ENCODE measurements around the gene COL26A1. TPM values are rescaled to one million over a fixed set of nuclear protein-coding genes. Genes with fewer than 3 reads are reported as not detected.
A peak's percentile ranks its signal among the peaks of the same experiment; 100 is the strongest.

The COL26A1 gene
- total RNA-seq, 1 donor from 2014 or later: 2.2 TPM

DNA sequence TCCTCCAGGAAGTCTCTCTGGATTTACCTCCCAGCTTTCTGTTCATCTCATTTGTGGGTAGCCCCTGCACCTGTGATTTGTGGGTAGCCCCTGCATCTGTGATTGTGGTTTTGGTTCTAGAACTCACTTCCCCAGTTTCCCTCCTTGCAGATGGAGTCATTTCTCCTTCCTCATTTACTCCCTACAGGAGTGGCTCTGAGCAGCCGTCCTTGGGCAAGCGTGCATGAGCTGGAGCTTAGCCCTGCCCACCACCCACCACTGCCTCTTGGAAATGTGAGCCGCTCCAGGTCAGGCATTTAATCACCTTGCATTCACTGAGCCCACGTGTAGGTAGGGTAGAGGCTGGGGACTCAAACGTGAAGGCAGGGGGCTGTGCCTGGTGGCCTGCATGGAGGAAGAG lies 8.2 kb downstream of the COL26A1 start:
- DNase-seq (ENCODE audit: low read depth): no peak

DNA sequence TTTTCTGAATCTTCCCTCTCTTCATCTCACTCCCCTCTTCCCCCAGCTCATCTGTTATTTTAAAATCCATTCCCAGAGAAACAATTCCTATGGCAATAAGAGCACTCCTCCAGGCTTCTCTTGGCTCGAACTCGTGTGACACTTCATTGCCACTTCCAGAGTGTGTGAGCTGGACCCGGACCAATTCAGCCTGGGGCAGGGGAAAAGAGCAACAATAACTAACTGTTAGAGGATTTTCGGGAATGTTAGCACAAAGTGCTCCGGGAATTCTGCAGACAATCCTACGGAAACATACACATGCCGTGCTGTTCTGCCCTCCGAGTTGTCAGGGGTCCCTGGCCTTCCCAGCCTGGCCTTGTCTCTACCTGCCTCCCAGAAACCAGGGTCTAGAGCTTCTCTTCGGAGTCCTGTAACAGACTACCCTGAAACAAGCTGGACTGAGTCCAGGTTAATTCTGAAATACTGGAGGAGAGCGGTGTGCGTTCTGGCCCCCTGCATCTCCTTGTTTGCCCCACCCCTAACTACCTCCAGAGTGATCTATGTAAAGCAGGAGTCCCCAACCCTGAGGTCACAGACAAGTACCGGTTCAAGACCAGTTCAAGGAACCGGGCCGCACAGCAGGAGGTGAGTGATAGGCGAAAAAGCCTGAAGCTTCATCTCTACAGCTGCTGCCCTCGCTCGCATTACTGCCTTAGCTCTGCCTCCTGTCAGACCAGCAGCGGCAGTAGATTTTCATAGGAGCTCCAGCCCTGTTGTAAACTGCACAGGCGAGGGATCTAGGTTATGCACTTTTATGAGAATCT lies 11.3 kb downstream of the COL26A1 start:
- peak; percentile 69 for DNase-seq (ENCODE audit: low read depth)

DNA sequence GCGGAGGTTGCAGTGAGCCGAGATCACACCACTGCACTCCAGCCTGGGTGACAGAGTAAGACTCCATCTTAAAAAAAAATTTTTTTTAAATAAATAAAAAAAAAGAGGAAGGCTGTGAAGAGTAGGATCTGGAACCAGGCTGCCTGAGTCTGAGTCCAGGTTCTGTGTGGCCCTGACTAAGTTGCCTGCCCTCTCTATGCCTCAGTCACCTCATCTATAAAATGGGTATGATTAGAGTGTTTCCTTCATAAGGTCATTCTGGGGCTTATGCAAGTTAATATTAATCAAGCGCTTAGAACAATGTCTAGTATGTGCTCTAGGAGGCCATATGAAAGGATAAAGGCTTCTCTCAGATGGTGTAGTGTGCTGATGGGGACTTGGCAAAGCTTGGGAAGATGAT lies 12.3 kb downstream of the COL26A1 start:
- no peak for DNase-seq (ENCODE audit: low read depth)

DNA sequence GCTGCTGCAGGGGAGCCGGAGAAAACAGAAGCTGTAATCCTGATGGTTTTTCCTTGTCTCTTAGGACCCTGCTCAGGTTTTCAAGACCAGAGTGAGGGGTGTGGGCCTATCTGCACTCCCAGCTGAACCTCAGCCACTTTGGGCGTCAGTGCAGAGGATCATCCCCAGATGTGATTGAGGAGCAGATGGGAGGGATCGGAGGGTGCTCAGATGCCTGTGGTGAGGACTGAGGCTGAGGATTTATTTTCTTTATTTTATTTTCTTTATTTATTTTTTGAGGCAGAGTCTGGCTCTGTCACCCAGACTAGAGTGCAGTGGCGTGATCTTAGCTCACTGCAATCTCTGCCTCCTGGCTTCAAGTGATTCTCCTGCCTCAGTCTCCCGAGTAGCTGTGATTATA lies 13.9 kb downstream of the COL26A1 start:
- no peak for DNase-seq (ENCODE audit: low read depth)

DNA sequence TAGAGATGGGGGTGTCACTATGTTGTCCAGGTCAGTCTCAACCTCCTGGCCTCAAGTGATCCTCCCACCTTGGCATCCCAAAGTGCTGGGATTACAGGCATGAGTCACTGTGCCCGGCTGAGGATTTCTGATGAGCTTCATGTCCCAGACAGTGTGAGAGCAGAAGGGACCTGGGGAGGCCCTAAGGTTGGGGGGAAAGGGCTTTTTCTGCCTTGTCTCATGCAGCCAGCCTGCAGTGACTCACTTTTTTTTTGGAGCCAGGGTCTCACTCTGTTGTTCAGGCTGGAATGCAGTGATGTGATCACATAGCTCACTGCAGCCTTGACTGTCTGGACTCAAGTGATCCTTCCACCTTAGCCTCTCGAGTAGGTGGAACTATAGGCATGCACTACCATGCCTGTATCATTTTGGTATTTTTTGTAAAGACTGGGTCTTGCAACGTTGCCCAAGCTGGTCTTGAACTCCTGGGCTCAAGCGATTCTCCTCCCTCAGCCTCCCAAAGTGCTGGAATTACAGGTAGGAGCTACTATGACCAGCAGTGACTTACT lies 14.6 kb downstream of the COL26A1 start:
- DNase-seq (ENCODE audit: low read depth): no peak

DNA sequence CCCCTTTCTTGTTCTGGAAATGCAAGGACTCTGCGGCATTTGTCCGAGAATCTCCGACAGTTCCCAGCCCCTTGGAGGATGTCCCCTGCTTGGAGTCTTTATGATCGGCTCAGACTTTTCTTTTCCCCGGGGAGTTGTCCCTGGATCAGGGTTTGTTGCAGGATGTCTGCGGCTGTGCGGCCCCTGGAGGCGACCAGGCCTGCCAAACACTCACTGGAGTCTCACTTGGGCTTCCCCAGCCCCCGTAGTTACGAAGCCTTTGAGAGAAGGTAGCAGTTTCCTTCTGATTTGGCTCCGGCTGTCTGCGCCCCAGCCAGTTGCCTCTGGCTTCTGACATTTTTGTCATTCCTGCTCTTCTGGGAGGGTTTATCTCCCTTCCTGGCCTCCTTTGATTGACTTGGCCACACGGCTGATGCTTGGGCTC lies 16.1 kb downstream of the COL26A1 start:
- no peak for DNase-seq (ENCODE audit: low read depth)

DNA sequence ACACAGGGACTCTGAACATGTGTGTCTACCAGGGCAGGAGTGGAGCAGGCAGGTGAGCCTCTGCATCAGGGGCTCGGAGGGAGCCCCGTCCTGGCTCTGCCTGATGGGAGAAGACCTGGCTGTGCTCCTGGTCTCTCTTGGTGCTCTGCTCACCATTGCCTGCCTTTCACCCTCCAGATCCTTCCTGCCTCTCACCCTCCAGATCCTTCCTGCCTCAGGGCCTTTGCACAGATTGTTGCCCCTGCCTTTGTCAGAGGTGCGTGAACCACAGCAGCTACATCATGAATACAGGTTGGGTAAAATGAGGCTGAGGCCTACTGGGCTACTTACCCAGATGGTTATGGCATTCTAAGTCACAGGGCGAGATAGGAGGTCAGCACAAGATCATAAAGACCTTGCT lies 16.6 kb downstream of the COL26A1 start:
- no peak for DNase-seq (ENCODE audit: low read depth)

DNA sequence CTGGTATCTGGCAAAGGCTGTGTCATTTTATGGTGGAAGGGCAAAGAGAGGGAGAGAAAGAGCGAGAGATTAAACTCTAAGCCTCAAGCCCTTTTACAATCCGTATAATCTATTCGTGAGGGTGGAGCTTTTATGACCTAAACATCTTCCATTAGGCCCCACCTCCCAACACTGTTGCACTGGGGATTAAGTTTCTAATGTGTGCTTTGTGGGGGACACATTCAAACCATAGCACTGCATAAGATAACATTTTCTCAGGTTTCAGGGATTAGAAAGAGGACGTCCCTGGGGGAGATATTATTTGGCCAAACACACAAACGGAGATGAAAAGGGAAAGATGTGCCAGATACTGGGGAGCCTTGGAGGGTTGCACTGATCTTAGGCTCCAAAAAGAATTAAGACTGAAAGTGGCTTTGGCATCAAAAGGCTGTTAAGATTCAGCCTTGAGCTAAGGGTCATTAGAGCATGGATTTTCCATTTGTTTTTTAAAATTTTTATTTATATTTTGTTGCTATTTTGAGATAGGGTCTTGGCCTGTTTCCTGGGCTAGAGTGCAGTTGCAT lies 19.0 kb downstream of the COL26A1 start:
- DNase-seq (ENCODE audit: low read depth): no peak

DNA sequence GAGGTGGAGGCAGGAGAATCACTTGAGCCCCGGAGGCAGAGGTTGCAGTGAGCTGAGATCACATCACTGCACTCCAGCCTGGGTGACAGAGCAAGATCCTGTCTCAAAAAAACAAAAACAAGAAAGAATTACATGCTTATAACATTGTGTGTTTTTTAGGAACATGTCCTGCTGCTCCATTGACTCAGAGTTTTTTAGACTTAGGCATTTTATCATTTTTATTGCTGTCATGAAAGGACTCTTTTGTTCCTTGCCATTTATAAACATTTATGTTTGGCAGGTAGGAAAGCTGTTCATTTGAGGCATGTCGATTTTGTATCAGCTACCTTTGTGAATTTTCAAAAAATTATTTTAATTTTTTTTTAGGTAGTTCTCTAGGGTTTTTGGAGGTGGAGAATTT lies 20.3 kb downstream of the COL26A1 start:
- DNase-seq (ENCODE audit: low read depth): no peak

DNA sequence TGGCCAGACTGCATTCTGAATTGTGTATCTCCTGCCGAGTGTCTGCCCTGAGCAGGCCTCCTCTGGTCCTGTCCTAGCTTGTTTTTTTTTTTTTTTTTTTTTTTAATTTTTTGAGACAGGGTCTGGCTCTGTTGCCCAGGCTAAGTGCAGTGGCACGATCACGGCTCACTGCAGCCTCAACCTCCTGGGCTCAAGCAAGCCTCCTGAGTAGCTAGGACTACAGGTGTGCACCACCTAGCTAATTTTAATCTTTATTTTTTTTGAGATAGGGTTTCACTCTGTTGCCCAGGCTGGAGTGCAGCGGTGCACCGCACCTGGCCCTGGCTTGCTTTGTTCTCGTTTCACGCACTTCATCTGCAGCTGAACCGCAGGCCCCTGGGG lies 23.5 kb downstream of the COL26A1 start:
- DNase-seq (ENCODE audit: low read depth): no peak

DNA sequence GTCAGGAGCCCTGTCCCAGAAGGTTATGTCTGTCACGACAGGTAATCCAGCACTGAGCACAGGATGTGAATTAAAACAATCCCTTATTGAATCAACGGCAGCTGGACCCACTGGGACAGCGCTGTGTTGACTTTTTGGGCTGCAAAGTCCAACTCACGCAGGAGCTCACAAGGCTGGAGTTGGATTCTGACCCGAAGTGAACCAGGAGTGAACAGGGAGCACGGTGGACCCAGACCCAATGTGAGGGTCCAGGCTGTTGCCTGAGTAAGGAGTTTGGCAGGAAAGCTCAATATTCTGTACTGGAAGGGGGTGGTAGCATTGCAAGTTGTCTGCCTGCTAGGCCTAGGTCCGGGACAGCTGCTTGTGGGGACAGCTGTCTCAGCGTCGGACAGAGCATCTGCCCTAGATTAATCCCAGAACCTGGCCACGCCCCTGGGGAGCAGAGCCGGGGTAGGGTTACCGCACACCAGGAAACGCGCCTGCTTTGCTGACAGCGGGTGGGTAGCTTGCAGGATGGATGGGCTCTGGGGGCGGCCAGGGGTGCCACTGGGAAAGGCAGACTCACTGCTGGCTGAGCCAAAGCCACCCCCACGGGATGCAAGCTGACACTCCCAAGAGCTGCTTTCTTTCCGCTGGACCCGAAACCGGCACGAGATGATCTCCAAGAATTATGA lies 24.0 kb downstream of the COL26A1 start:
- DNase-seq (ENCODE audit: low read depth): no peak

DNA sequence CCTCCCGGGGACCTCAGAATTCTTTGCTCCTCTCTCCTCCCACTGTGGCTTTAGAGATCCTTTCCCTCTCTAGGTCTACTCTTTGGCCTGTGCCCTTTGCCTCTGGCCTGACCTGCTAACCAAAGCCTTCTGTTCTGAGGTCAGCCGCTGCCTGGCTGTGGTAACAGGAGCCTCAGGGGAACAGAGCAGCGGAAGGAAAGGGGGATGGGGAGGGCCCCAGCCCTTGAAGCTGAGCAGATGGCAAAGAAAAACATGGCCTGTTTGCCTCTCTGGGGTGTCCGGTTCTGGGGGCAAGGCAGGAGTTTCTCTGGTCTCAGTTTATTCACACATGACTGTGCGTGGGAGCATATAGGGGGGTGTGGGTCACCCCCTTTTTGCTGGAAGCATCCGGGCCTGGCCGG lies 28.2 kb downstream of the COL26A1 start:
- DNase-seq (ENCODE audit: low read depth): no peak

DNA sequence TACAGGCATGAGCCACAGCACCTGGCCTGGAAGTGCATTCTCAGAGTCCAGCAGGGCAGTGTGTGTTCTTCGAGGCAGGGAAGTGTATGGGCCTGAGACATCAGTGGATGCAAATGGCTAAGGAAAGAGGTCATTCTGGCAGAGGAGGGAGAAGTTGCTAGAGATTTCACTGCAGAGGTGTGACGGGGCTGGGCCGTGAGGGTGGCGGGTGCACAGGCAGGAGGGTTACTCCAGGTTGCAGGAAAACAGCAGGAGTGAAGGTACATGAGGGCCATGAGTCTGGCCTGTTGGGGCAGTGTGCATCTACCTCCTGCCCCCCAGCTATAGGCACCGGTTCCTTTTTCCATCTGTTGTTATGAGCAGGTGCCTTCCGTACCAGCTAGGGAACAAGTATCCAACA lies 29.3 kb downstream of the COL26A1 start:
- DNase-seq (ENCODE audit: low read depth): no peak

DNA sequence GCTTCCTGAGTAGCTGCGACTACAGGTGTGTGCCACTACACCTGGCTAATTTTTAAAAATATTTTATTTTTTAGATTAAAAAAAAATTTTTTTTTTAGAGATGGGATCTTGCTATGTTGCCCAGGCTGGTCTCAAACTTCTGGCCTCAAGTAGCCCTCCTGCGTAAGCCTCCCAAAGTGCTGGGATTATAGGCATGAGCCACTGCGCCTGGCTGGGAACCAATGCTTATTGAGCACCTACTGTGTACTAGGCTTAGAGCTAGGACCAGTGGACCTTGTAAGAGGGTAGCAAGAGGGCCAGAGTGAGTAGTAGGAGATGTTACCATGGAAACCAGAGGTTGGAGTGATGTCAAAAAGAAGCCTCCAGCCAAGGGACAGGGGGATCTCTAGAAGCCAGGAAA lies 31.2 kb downstream of the COL26A1 start:
- DNase-seq (ENCODE audit: low read depth): no peak

DNA sequence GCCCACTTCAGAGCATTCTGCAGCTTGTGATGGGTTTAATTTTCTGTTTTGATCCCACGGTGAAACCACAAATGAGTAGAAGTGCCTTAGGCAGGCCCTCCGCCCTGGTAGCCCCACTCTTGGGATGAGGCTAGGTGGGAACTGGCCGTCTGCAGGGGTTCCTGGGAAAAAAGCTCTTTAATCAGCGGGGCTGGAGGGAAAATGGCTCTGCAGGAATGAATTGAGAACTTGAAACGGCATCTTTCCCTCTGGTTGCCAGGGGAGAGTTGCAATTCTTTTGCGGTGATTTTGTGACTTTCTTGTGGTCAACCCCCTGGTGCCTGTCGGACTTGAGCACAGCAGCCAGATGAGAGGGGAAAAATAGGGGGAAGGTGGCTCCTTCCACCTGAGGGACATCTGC lies 32.7 kb downstream of the COL26A1 start:
- no peak for DNase-seq (ENCODE audit: low read depth)

DNA sequence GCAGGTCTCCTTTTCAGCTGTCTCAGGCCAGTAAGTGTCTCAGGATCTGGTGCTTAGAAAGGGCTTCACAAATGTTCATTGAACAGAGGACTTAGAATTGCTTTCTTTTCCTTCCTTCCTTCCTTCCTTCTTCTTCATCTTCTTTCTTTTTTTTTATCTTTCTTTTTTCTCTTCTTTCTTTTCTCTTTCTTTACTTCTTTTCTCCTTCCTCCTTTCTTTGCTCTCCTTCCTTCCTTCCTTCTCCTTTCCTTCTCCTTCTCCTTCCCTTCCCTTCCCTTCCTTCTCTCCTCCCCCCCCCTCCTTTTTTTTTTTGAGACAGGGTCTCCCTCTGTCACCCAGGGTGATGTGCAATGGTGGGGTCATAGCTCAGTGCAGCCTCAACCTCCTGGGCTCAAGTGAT lies 34.6 kb downstream of the COL26A1 start:
- DNase-seq (ENCODE audit: low read depth): no peak

DNA sequence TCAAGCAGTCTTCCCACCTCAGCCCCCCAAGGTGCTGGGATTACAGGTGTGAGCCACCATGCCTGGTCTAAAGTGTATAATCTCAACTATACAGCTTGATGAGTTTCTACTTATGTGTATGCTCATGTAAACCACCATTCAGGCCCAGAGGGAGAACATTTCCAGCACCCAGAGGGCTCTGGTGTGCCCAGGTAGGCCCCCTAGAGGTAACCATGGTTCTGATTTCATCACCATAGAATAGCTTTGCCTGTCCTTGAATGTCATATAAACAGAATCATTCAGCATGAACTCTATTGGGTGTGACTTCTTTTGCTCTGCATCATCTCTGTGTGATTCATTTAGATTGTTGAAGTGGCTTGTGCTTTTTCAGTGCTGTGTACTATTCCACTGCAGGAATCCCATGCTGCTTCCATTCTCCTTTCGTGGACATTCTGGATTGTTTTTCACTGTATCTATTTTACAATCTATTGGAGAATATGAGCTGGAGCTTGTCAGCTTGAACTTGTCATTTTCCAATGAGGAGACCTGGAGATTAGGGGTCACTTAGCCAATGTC lies 35.2 kb downstream of the COL26A1 start:
- DNase-seq (ENCODE audit: low read depth): no peak

DNA sequence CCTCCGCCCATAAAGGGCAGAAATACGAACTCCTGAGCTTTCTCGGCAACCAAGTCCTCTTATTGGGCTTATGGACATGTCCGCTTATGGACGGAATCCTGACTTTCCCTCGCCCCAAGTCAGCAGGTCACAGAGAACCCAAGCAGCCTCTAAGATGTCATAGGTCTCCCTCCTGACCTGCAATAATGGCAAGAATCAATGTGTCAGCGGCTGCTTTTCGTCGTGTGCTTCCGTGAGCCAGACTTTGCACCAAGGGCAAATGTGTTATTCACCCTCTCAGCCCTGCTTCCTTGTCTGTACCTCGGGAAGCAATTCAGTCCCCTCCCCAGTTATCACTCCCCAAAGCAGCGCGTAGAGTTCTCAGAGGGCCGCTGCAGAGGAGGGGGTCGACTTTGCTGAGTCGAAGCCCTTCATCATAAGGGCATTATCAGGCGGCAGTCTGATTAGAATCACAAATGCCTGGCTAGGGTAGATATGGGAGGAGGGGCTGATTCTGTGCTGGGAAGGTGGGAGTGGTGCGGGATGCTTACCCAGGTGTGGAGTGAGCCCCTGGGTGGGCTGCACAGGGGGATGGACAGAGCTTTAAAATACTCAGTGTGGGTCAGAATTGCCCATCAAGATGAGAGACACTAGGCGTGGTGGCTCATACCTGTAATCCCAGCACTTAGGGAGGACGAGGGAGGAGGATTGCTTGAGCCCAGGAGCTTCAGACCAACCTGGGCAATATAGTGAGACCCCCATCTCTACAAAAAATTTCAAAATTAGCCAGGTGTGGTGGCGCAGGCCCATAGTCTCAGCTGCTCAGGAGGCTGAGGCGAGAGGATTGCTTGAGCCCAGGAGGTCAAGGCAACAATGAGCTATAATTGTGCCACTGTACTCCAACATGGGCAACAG lies 36.0 kb downstream of the COL26A1 start:
- no peak for DNase-seq (ENCODE audit: low read depth)

DNA sequence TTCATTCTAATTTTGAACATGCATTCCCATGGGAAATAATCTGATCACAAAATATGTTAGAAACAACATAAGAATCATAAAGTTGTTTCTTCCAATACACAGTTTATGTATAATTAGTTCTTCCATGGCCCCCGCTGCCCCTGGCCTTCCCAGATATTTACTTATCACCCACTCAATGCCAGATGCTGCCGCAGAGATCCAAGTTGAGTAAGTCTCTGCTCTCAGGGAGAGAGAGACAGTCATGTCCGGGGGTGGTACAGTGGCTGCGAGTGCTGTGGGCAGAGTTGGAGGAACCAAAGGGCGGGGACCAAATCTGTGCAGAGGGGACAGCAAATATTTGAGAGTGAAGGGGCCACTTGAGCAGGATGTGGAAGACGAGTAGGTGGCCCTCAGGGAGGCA lies 37.1 kb downstream of the COL26A1 start:
- DNase-seq (ENCODE audit: low read depth): no peak

DNA sequence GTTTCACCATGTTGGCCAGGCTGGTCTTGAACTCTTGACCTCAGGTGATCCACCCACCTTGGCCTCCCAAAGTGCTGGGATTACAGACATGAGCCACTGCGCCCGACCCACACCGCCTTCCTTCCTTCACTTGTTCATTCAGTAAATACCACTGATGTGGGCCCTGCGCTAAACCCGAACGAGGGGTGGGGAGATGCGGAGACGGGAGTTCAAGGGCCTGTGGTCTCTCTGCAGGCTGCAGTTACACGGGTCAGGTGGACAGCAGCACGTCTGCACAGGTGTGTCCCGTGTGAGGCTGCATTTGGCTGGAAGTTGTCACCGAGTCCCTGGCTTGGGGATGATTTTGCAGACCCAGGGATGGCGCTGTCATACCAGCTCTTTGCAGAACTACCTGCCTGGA lies 38.1 kb downstream of the COL26A1 start:
- no peak for DNase-seq (ENCODE audit: low read depth)

DNA sequence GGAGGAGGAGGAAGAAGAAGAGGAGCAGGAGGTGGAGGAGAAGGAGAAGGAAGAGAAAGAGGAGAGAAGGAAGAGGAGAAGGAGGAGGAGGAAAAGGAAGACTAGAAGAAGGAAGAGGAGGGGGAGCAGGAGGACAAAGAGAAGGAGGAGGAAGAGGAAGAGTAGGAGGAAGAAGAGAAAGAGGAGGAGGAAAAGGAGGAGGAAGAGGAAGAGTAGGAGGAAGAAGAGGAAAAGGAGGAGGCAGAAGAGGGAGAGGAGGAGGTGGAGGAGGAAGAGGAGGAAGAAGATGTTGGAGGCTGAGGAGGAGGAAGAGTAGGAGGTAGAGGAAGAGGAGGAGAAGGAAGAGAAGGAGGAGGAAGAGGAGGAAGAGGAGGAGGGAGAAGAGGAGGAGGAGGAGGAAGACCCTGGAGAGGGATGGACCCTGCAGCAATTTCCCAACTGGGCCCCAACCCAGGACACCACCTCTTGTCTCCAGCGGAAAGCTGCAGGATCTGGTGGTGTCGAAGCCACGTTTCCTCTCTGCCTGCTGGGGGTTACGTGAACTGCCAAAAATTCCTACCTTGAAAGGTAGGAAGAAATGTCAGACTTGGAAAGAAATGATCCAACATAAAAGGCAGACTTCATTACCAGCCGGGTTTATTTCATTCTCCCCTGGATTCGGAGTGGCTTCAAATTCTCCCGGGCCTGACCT lies 38.9 kb downstream of the COL26A1 start:
- no peak for DNase-seq (ENCODE audit: low read depth)
